Lower leg skin (tissue), 3 donors: ENCODE results near the gene PATE3.

Experiments
- CTCF ChIP-seq, 3 donors: fragments of 450-650 bp; IDR thresholded peaks; one replicate each; pipeline ENCODE4 v1.5.1; 2016; ENCODE audit warnings: antibody characterized with exemption in 3 of 3, mild to moderate bottlenecking in 3 of 3, moderate library complexity in 2 of 3
- POLR2A ChIP-seq, 2 donors: fragments of 450-650 bp; IDR thresholded peaks; one replicate each; pipeline ENCODE4 v1.6.1; 2016 to 2017; ENCODE audit warnings: antibody characterized with exemption in 2 of 2, mild to moderate bottlenecking in 1 of 2, moderate library complexity in 1 of 2

GRCh38 chr11:125745979-125746378, 41.9 kb upstream of the PATE3 start, which contains the start of gene PATE1:
- TF ChIP-seq CTCF (IDR thresholded peaks at IDR 0.05) = no peak
- TF ChIP-seq POLR2A (IDR thresholded peaks at IDR 0.05) = no peak
